Sigmoid colon (tissue), 4 donors: ENCODE measurements around the gene LMO2.

ENCODE experiments used
- CTCF ChIP-seq, 4 experiments: fragments of 450-650 bp in 3 of 4; fragments of 200-600 bp in 1 of 4; IDR thresholded peaks; one replicate each; pipeline ENCODE4 v1.5.1; 2016 to 2019; ENCODE audit warnings: antibody characterized with exemption in 4 of 4, mild to moderate bottlenecking in 3 of 4, moderate library complexity in 2 of 4
- EP300 ChIP-seq, 4 donors: sonication (generic); formaldehyde crosslinking; IDR thresholded peaks; one replicate each; pipeline ENCODE4 v1.6.1; 2017; ENCODE audit warnings: antibody characterized with exemption in 4 of 4
- POLR2A ChIP-seq, 2 donors: fragments of 450-650 bp; IDR thresholded peaks; one replicate each; pipeline ENCODE4 v1.6.1; 2016; ENCODE audit warnings: antibody characterized with exemption in 2 of 2, mild to moderate bottlenecking in 2 of 2, moderate library complexity in 2 of 2

- TF ChIP-seq CTCF (IDR thresholded peaks at IDR 0.05), result no peak
- TF ChIP-seq POLR2A (IDR thresholded peaks at IDR 0.05), result no peak
- no peak for TF ChIP-seq EP300 (IDR thresholded peaks at IDR 0.05)
Measured at GRCh38 chr11:33919645-33920044, 27.8 kb upstream of the LMO2 start.
